Inflammatory macrophage treated with lipopolysaccharide for 4 hours (primary cell): ENCODE data around the gene TOX4.
A peak's percentile ranks its signal among the peaks of the same experiment; 100 is the strongest.

Experiments
- DNase-seq: peaks from one replicate; pipeline ENCODE4 v3.0.0-alpha.2; 2020

The TOX4 gene

GRCh38 chr14:21505012-21505553 is 28.1 kb downstream of the TOX4 start:
- DNase-seq: peak; percentile 55

- no peak for DNase-seq
Measured at GRCh38 chr14:21506557-21506956, 29.6 kb downstream of the TOX4 start.

GRCh38 chr14:21509432-21510143 is 32.6 kb downstream of the TOX4 start:
- DNase-seq: peak; percentile 22

GRCh38 chr14:21510735-21511657 is 34.0 kb downstream of the TOX4 start, which contains the start of gene METTL3:
TSS of gene METTL3 (minus strand) at chr14:21511340. CDS start at chr14:21511223, 117 bp downstream.
- DNase-seq: peak; percentile 99

GRCh38 chr14:21514341-21514740 is 37.3 kb downstream of the TOX4 start:
- DNase-seq: no peak

GRCh38 chr14:21518725-21519124 is 41.7 kb downstream of the TOX4 start:
- DNase-seq: no peak

GRCh38 chr14:21520767-21521166 is 43.8 kb downstream of the TOX4 start:
- no peak for DNase-seq

- no peak for DNase-seq
Measured at GRCh38 chr14:21521501-21521900, 44.5 kb downstream of the TOX4 start.

- DNase-seq: no peak
Measured at GRCh38 chr14:21523203-21523602, 46.2 kb downstream of the TOX4 start.

- DNase-seq: no peak
Measured at GRCh38 chr14:21524575-21525490, 47.8 kb downstream of the TOX4 start.

GRCh38 chr14:21525571-21525961 is 48.6 kb downstream of the TOX4 start:
- DNase-seq: no peak

GRCh38 chr14:21525962-21526671 is 49.1 kb downstream of the TOX4 start, which contains the start of gene SALL2:
TSS of gene SALL2 (minus strand) at chr14:21526346. CDS start at chr14:21526127, 219 bp downstream.
- DNase-seq: no peak

GRCh38 chr14:21526672-21527317 is 49.8 kb downstream of the TOX4 start:
- DNase-seq: no peak

GRCh38 chr14:21527318-21527679 is 50.3 kb downstream of the TOX4 start:
- DNase-seq: no peak

GRCh38 chr14:21528381-21529348 is 51.7 kb downstream of the TOX4 start:
- no peak for DNase-seq

GRCh38 chr14:21529515-21529914 is 52.5 kb downstream of the TOX4 start:
- DNase-seq: no peak

- DNase-seq: no peak
Measured at GRCh38 chr14:21533294-21533693, 56.3 kb downstream of the TOX4 start.

GRCh38 chr14:21534576-21534975 is 57.6 kb downstream of the TOX4 start:
- DNase-seq: no peak

- DNase-seq: no peak
Measured at GRCh38 chr14:21535545-21536417, 58.8 kb downstream of the TOX4 start.
